GM10266 (cell line): ENCODE data around the gene ALDH1A2.

Source experiments
- DNase-seq: peaks from one replicate; pipeline ENCODE4 v3.0.0; 2012; ENCODE audit errors: extremely low spot score
- TF ChIP-seq, protein P1 (sequence below): IDR thresholded peaks from 2 replicates; pipeline ENCODE4 v1.5.1; 2012; ENCODE audit warnings: mild to moderate bottlenecking, low read depth; ENCODE audit not compliant: control insufficient read depth, insufficient read depth; ENCODE audit errors: missing control alignments

Gene ALDH1A2

DNA sequence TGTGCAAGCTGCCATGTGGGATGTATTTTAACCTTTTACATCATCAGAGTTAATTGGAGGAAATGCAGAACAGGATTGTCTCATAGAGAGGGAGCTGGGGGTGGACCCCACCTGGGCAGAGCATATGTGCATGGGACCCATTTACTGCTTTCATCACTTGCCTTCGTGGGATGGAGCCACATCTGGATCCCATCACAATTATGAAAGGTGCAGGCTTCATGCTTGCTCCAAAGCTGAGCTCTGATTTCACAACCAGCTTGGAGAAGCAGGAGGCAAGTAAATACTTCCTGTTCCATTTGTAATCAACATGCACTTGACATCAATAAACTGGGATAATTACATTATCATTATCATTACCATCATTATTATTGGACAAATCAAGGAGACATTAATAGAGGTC lies 161.9 kb downstream of the ALDH1A2 start:
- DNase-seq: no peak
- TF ChIP-seq, protein P1, sequence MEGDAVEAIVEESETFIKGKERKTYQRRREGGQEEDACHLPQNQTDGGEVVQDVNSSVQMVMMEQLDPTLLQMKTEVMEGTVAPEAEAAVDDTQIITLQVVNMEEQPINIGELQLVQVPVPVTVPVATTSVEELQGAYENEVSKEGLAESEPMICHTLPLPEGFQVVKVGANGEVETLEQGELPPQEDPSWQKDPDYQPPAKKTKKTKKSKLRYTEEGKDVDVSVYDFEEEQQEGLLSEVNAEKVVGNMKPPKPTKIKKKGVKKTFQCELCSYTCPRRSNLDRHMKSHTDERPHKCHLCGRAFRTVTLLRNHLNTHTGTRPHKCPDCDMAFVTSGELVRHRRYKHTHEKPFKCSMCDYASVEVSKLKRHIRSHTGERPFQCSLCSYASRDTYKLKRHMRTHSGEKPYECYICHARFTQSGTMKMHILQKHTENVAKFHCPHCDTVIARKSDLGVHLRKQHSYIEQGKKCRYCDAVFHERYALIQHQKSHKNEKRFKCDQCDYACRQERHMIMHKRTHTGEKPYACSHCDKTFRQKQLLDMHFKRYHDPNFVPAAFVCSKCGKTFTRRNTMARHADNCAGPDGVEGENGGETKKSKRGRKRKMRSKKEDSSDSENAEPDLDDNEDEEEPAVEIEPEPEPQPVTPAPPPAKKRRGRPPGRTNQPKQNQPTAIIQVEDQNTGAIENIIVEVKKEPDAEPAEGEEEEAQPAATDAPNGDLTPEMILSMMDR: no peak
